HG02870 (cell line): Measurements from ENCODE around the gene LHFPL6.

Experiments
- ATAC-seq: cut with Tn5 transposase; IDR thresholded peaks from one replicate; pipeline ENCODE4 v1.9.1; 2021; ENCODE audit warnings: mild to moderate bottlenecking, moderate library complexity; ENCODE audit not compliant: unreplicated experiment

Gene LHFPL6

GRCh38 chr13:39418424-39418823 is 184.6 kb downstream of the LHFPL6 start:
- ATAC-seq, result no peak

GRCh38 chr13:39417643-39418042 is 185.3 kb downstream of the LHFPL6 start:
- no peak for ATAC-seq

GRCh38 chr13:39417131-39417530 is 185.9 kb downstream of the LHFPL6 start:
- ATAC-seq, result no peak

DNA sequence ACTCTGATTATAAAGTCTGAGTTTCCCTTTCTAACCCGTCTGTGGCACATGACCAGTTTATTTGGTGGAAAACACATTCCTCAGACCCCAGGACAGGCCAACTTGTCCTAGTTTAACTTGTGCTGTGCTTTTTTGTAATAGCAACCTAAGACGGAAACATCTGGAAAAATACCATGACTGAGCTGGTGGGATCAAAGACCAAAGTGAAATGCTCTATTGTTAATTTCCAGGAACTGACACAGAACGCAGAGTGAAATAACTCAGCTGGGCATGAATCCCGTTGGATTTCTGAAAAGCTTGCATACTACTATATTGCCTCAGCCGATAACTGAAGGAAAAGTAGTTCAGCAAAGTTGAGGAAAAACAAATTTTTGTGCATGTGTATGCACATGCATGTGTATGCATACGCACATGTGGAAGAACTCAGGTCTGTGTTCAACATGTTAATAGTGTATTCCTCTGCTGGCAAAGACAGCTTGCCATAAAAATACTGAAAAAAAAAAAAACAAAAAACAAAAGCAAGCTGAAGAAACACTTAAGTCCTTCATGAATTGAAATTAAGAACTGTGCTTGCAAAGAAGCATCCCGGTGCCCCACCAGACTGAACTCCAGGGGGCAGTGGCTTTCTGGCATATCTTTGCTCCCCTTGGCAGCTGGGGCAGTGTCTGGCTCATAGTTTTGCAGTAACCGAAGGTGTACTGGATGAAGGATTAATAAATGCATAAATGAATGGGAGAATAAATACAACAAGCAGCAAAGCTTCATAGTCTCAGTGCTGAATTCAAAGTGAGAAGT is 187.8 kb downstream of the LHFPL6 start:
- ATAC-seq, result no peak

DNA sequence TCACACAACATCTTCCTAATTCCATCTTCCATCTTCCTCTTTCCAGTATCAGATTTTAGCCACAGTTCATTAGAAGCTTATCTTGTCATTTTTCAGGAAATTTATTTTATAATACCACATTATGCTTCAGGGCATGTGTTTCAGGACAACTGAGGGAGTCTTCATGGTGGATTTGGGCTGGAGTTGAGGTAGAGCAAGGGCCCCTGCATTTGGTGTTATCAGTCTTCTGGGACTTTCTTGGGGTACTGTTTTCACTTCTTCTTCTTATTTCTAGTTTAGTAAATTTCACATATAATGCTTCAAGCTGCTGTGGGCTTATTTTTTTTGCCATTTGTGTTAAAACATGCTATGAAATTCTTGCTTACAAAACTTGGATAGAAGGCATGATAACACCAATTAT is 188.7 kb downstream of the LHFPL6 start:
- ATAC-seq, result peak; percentile 78

- no peak for ATAC-seq
Observed at GRCh38 chr13:39411511-39411910, 191.5 kb downstream of the LHFPL6 start.

- no peak for ATAC-seq
Observed at GRCh38 chr13:39410964-39411363, 192.0 kb downstream of the LHFPL6 start.

DNA sequence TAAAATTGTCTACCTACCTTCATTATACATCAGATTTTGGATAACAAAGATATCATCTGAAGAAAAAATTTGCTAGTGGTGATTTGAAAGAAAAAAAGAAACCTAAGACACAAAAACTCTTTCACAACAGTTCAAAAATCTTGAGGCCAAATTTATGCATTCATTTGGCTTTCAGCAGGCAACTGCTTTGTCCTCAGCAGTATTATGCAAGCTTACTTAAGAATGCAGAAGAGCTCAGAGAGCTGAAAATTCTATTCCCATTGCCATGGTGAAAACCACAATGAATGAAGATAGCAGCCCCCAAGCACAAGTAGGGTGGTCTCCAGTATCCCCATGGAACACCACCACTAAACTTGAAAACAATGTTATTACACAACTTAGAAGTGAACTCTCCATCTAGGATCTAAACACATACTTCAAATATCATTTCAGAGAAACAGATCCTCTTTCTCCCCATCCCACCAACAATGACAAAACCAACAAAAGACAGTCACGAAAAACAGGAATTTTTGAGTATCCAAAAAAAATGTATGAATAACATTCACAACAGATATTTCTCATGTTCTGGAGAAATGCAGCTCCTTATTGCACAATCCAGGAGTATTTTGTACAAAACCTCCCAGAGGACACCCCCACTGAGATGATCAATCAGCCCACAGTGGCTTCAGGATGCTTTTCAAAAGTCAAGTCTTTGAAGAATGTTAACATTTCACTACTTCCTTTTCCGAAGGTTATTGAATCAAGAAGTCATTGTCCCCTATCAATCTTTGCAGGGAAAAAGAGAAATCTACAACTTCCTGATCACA is 192.7 kb downstream of the LHFPL6 start:
- no peak for ATAC-seq

DNA sequence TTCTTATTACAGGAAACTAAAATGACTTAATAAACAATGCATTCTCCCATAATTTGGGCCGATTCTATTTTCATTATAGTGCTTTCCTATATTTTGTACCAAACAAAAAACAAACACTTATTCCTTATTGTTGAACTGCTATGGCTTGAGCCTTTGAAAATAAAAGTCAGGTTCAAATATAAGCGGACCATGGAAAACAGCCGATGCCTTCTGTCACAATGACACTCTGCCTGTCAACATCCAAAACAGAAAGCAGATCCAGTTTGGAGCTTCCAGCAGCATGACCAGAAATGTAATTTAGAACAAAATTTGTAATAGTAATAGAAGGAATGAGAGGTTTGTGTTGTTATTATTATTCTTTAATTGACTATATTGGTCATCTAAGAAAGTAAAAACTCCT is 194.5 kb downstream of the LHFPL6 start:
- no peak for ATAC-seq

GRCh38 chr13:39407786-39408185 is 195.2 kb downstream of the LHFPL6 start:
- no peak for ATAC-seq

DNA sequence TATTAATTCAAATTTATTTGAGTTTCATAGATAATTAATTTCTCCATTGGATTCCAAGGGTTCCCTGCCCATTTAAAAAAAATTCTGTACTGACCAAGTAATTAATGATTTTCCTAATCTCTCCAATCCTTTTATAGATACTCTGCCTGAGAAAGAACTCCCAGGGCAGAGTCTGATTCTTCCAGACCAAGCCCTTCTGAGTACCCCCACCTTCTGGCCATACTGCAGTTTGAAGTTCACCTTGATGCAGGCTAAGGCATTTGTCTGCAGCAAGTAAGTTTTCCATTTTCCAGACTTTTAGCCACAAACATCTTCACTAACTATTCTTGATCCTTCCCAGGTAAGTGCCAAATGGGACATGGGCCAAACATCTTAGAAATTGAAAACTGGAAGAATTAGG is 195.9 kb downstream of the LHFPL6 start:
- no peak for ATAC-seq

DNA sequence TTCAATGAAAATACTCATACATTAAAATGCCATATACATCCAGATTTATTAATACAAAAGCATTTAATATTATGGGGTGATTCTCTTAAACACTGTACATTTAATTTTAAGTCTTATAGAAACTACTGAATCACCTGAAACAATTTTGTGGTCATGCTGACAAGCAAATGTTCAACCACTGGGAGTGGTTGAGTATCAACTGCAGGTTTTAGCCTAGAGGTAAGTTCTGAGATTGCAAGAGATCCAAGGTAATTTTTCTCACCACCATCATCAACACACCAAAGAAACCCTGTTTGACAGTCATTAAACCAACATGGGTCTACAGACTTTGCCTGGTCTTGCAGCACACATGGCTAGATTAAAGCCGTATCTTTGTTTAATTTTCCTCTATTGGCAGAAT is 196.3 kb downstream of the LHFPL6 start:
- ATAC-seq, result peak; percentile 67

GRCh38 chr13:39405596-39406205 is 197.3 kb downstream of the LHFPL6 start:
- no peak for ATAC-seq

DNA sequence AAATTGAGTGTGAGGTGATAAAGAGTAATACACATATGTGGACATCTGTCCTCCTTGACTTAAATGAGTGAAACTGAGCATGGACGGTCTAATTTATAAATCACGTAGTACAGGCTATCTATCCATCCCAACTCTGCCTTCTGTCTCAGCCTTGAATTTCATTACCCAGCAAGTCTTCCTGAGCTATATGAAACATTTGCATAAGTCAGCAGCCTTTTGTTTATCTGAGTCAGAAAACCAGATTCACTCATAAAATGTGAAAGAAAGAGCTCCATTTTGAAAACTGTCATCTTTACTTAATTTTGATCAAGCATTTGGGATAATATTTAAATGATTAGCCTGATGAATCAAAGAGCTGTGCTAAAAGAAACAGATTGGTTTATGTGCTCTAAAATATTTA is 197.9 kb downstream of the LHFPL6 start:
- ATAC-seq, result no peak

- ATAC-seq, result no peak
Observed at GRCh38 chr13:39403106-39403505, 199.9 kb downstream of the LHFPL6 start.

DNA sequence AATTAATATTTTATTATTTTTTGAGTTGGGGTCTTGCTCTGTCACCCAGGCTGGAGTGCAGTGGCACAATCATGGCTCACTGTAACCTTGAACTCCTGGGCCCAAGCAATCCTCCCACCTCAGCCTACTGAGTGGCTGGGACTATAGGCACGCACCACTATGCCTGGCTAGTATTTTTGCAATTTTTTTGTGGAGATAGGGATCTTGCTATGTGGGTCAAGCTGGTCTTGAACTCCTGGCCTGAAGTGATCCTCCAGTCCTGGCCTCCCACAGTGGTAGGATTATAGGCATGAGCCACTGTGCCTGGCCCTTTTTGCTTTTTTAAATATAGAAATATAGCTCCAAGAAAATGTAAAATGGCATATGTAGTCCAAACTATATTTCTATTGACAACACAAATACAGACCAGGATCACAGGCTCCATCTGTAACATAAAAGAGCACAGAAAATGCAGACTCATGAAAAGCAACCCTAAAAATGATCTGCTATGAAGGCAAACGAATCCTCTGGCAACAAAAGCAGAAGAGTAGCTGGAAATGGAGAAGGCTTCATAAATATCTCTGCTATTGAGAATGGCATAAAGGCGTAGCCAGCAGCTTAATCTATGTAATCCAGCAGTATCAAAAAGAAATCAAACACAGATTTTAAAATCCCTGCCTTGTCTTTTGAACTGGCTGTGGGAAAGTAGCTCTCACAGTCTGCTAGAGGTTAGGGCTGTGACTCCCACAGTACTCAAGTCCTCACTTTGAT is 200.6 kb downstream of the LHFPL6 start:
- no peak for ATAC-seq

- ATAC-seq, result no peak
Observed at GRCh38 chr13:39401756-39402155, 201.2 kb downstream of the LHFPL6 start.

DNA sequence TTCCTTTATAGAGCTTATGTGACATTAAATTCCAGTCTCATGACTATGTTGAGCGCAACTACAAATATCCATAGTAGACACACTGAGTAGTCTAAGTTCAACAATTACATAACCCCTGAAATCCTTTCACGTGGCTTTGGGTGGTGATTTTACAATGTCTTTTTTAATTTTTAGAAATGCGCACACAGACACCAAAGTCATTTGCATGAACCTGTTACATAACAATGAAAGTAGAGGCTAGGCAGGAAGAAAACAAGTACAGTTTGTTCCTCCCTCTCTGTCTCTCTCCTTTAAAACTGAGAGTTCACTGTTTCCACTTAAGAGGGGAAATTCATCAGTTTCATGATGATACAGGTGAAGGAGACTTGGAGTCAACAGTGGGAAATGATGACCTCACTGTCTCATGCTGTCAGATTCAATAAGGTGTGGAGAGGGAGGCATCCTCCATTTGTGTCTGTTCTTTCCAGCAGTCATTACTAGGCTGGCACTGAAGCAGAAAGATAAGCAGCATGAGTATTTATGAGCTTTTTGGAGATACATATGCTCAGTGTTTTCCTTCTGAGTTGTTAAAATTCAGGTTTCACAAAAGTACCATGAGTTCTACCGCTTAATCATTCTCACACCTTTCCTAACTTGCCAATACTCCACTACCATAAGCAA is 201.8 kb downstream of the LHFPL6 start:
- ATAC-seq, result no peak

- no peak for ATAC-seq
Observed at GRCh38 chr13:39399102-39399501, 203.9 kb downstream of the LHFPL6 start.

- no peak for ATAC-seq
Observed at GRCh38 chr13:39397896-39398265, 205.1 kb downstream of the LHFPL6 start.
